Transverse colon (tissue), 3 donors: Measurements from ENCODE around the gene HMGCS2.

Experiments used
- CTCF ChIP-seq, 5 experiments: fragments of 200-600 bp in 3 of 5; fragments of 450-650 bp in 2 of 5; sonication (generic) in 3 of 5; IDR thresholded peaks; 1 replicate in 2 of 5; 2 replicates in 3 of 5; pipeline ENCODE4 v1.5.1; 2016 to 2017; ENCODE audit warnings: antibody characterized with exemption in 5 of 5, inconsistent platforms in 3 of 5, mild to moderate bottlenecking in 2 of 5, moderate library complexity in 1 of 5
- EP300 ChIP-seq: sonication (generic); formaldehyde crosslinking; IDR thresholded peaks from one replicate; pipeline ENCODE4 v1.6.1; 2017; ENCODE audit warnings: antibody characterized with exemption, low read depth
- POLR2A ChIP-seq: fragments of 450-650 bp; IDR thresholded peaks from one replicate; pipeline ENCODE4 v1.6.1; 2016; ENCODE audit warnings: antibody characterized with exemption, mild to moderate bottlenecking, moderate library complexity

- TF ChIP-seq CTCF (IDR thresholded peaks at IDR 0.05), result no peak
- no peak for TF ChIP-seq EP300
- no peak for TF ChIP-seq POLR2A
These were observed 28.5 kb upstream of the HMGCS2 start for GRCh38 chr1:119797162-119797561.
